Activated gamma-delta T cell treated with Interleukin-2 at 50 U/mL for 16 hours (primary cell): ENCODE results near the gene SIRT7.

Experiments used
- DNase-seq: peaks from one replicate; pipeline ENCODE4 v3.0.0-alpha.2; 2020

SIRT7 gene

GRCh38 chr17:81884520-81884919 lies 33.5 kb downstream of the SIRT7 start:
- no peak for DNase-seq

- no peak for DNase-seq
Observed at GRCh38 chr17:81879121-81879520, 38.9 kb downstream of the SIRT7 start.

GRCh38 chr17:81878294-81878693 lies 39.7 kb downstream of the SIRT7 start:
- no peak for DNase-seq

GRCh38 chr17:81877569-81877968 lies 40.4 kb downstream of the SIRT7 start:
- no peak for DNase-seq

GRCh38 chr17:81871387-81872230 lies 46.4 kb downstream of the SIRT7 start:
- peak; percentile 95 for DNase-seq

- no peak for DNase-seq
Observed at GRCh38 chr17:81870981-81871386, 47.0 kb downstream of the SIRT7 start, which contains the start of gene ARHGDIA. Gene ARHGDIA (minus strand): TSS chr17:81871337. CDS start chr17:81869930, 1,407 bp downstream.

GRCh38 chr17:81870131-81870980 lies 47.6 kb downstream of the SIRT7 start:
- DNase-seq = no peak

GRCh38 chr17:81869221-81870130 lies 48.5 kb downstream of the SIRT7 start:
- no peak for DNase-seq

GRCh38 chr17:81868674-81869220 lies 49.2 kb downstream of the SIRT7 start:
- no peak for DNase-seq

- no peak for DNase-seq
Observed at GRCh38 chr17:81867991-81868673, 49.8 kb downstream of the SIRT7 start.

- no peak for DNase-seq
Observed at GRCh38 chr17:81867170-81867990, 50.6 kb downstream of the SIRT7 start.

GRCh38 chr17:81866440-81867169 lies 51.4 kb downstream of the SIRT7 start:
- no peak for DNase-seq

GRCh38 chr17:81865733-81866439 lies 52.1 kb downstream of the SIRT7 start:
- DNase-seq = no peak

- DNase-seq = no peak
Observed at GRCh38 chr17:81865358-81865732, 52.6 kb downstream of the SIRT7 start.

GRCh38 chr17:81863833-81864768 lies 53.9 kb downstream of the SIRT7 start:
- DNase-seq = no peak

- DNase-seq = no peak
Observed at GRCh38 chr17:81863123-81863675, 54.8 kb downstream of the SIRT7 start.
